ENCODE results near the gene DTHD1.
A peak's percentile ranks its signal among the peaks of the same experiment; 100 is the strongest.

The DTHD1 gene

DNA sequence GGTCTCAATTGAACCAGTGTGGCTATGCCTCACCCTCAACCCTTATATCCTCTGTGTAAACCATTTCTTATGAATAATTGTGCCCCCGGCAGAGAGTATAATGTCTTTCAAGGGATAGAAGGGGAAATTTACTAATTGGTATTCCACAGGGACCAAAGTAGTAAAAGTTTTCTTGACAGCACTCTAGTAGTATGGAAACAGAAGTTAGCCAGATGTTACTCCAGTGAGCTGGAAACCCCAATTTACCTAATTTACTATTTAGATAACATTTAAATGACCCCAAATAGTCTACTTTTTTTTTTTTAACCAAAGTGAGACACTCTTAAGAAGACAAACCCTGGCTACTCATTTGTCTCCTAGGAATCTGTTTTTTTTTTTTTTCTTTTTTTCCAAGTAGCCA lies 32.3 kb downstream of the DTHD1 start:
- no peak for DNase-seq (ENCODE audit: low read depth in 3 of 3)

DNA sequence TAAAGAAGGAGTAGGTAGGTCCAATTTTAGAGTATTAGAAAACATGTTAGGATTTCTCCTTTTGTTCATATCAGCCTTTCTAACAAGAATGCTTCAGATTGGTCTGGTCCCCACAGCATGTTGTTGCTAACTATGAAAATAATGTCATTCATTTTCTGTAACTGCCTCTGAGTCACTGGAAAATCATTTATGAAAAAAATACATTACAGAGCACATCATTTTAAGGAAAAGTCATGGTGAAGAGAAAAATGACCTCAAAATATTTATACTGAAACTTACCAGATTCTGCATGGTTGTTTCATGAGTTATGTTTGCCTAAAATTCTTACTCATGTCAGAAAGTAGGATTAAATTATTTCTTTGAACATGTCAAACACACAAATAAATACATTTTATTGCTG lies 35.2 kb downstream of the DTHD1 start:
- no peak for DNase-seq (ENCODE audit: low read depth in 3 of 3)

DNA sequence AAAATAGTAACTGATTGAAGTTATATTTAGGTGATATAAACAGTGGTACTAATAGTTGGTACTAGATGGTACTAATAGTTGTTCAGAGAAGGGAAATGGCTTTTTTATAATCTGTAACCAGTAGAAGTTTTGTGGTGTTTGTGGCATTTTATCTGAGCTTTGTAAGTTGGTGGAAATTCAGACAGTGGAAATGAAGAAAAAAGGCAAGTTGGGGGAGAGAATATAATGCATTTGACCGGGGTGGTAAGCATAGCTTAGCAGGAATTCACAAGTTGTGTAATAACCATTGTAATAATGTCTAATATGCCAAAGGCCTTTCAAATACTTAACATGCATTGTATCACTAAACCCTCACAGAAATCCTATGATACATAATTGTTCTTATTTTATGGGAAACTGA lies 36.3 kb downstream of the DTHD1 start:
- DNase-seq (ENCODE audit: low read depth in 3 of 3), result no peak

DNA sequence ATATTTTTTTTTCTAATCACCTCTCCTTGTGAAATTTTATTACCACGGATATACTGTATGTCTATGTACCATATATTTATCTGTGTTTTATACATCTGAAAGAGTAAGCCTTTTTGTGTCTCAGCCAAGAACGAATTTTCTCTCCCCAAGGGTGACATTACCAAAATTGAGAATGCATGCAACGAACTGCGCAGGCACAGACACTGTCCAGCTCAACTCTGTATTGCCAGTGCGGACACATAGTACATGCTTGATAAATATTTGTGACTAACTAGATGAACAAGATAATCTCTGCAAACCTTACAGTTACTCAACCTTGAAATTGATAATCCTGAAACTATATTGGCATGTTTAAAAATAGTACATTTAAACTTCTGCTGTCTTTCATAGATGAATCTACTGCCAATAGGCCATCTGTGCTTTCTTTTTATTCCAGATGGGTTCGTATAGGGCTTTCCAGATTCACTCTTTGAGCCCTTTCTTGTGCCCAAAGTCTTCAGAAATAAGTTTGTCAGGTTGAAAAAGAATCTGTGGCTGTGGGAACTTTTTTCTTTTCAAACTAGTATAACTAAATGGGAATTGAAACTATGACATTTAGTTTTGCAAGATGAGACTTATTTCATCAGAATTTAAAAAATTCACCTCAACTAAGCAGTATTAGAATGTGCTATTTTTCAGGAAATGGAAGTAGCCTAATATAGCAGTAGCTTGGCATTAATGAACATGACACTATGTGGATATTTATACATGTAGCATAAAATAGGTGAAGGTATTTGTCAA lies 38.9 kb downstream of the DTHD1 start:
- no peak for DNase-seq (ENCODE audit: low read depth in 3 of 3)

DNA sequence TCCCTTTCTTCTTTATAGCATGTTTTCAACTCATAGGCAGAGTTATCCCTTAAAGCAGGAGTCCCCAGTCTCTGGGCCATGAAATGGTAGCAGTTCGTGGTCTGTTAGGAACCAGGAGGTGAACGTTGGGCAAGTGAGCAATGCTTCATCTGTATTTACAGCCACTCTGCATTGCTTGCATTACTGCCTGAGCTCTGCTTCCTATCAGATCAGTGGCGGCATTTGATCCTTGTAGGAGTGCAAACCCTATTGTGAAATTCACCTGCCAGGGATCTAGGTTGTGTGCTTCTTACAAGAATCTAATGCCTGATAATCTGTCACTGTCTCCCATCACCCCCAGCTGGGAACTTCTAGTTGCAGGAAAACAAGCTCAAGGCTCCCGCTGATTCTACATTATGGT lies 39.8 kb downstream of the DTHD1 start:
- DNase-seq (ENCODE audit: low read depth in 3 of 3), result no peak

DNA sequence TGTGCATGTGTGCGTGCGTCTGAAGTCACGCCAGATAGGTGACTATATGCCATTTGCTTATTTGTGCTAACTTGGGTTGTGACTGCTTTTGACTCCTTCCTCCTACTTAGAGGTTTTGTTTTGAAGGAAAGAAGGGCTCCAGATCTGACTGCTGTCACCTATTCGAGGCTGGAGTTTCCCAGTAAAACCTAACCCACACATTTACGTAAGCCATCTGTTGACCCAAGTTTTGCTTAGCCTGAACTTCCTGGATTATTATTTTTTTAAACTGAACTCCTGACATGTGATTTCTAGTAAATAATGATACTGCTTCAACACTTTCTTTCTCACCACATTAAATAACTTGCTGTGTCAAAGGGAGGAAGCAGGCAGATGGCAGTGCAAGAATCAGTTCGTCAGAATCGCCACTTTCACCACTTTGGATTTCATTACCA lies 41.5 kb downstream of the DTHD1 start:
- peak in 1 of 3 experiments; percentile 11 for DNase-seq (ENCODE audit: low read depth in 3 of 3)

DNA sequence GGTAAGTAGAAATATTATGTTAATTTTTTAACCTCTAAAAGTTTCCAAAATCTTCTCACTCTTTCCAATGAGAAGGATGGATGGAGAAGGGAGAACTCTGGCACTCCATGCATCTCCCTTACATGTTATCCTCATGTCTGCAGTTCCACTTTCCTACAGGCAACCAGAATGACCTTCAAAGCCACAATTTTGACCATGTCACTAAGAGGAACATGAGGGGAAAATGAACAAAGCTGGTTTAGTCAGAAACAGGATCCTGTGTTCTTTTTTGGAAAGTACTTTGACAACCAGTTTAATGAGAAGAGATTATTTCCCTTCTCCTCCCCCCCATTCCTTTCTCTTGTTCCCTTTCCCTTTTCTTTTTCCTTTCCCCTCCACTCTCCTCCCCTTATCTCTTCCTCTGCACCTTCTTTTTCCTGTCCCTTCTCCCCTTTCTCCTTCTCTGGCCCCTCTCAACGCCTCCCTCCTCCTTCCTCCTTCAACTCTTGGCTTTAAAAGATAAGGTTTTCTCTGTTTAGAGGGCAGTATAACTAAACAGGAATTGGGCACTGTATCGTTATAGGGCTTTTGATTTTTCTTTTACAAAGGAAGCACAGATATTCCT lies 42.5 kb downstream of the DTHD1 start:
- no peak for DNase-seq (ENCODE audit: low read depth in 3 of 3)

DNA sequence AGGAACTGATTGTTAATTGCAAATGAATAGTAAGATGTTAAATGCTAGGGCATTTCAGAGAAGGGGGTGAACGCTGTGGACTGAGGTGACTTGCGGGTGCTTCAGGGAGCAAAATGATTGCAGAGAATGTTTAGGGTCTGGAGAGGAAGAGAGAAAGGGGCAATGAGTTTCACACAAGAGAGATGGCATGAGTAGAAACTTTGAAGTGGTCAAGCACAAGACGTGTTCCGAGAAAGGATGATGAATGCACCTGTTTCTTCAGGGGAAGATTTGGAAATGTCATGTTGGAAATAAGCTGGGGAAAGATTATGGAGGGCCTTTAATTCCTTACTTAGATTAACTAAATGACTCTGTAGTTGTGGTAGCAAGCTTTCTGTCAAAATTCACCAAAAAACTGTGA lies 43.4 kb downstream of the DTHD1 start:
- no peak for DNase-seq (ENCODE audit: low read depth in 3 of 3)

DNA sequence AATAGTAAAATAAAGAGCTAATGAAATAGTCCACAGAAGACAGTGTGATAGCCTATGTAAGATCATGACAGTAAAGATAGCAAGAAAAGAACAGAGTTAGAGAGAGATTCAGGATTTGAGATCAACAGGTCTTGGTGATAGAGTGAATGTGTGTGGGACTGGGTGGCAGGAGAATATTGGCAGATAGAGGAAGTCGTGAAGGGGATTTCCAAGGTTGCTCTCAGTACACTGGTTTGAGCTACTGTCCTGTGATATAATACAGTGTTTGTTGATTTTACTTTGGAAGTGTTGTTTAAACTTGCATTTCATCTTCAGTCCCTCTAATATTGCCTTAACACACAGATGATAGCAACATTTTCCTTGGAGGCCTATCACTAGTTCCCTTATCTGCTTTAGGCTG lies 44.1 kb downstream of the DTHD1 start:
- DNase-seq (ENCODE audit: low read depth in 3 of 3), result no peak

DNA sequence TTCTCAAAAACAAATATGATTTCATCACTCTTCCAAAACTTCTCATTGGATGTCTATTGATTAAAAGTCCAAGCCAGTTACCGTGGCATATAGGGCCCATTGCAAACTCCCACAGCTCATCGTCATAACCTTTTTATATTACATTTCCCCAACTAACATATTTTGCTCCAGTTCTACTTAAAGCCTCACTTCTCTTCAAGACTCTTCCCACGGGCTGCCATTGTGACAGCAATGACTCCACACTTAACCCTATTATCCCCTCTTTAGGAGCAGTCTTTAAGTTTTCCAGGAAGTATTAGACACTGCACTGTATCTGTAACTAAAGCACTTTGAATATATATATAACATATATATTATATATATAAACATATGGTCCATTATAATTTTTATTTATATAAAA lies 44.5 kb downstream of the DTHD1 start:
- no peak for DNase-seq (ENCODE audit: low read depth in 3 of 3)

DNA sequence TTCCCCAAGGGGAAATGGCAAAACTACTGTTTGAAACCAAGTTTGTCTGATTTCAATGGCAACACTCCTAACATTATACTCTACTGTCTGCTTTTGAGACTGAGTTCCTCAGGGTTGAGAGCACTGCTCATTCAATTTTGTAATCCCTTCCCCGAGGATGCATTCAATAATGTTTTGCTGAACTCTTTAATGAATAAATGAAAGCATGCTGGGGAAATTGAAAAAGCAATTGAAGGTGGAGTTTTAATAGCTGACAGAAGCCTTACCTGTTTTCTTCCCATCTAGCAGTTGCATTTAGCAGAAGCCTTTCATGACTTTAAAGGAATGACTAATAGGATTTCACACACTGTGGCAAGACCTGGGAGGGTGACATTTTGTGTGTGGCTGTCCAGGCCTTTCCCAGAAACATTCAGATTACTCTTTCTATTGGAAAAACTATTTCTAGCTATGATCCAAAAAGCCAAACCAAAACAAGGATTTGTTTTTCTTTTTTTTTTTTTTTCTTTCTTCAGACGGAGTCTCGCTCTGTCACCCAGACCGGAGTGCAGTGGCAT lies 45.1 kb downstream of the DTHD1 start:
- no peak for DNase-seq (ENCODE audit: low read depth in 3 of 3)

DNA sequence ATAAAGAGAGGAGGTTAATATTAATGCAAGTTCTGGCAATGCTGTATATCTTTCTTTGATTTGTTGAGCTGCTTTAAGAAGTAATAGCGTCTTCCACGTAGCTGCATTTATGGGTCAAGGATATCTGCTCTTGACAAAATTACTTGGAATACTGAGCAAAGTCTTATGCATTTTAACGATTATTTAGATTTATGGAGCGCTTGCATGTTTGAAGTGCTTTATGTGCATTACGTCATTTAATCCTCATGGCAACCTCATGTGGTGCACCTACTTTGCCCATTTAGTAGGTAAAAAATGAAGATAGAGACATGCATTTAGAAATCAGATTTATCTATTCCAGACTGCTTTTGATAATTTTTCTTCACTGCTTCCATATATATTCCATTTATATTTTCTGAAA lies 46.0 kb downstream of the DTHD1 start:
- DNase-seq (ENCODE audit: low read depth in 3 of 3), result no peak

DNA sequence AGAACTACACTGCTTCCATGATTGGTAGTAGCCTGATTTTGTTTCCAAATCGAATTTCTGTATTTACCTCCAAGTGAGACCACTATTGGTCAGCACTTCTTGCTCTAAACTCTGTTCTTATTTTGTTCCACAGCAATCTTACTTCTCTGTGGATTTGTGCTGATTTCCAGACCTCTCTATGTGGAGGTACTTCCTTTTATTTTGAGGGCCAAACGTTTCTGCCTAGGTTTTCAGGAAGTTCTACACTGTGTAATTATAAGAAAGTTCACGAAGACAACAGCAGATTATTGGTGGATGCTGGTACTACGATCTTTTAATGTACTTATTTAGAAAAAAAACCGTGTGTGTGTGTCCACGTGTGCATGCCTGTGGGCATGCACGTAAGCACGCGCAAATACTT lies 46.7 kb downstream of the DTHD1 start:
- DNase-seq (ENCODE audit: low read depth in 3 of 3), result no peak

DNA sequence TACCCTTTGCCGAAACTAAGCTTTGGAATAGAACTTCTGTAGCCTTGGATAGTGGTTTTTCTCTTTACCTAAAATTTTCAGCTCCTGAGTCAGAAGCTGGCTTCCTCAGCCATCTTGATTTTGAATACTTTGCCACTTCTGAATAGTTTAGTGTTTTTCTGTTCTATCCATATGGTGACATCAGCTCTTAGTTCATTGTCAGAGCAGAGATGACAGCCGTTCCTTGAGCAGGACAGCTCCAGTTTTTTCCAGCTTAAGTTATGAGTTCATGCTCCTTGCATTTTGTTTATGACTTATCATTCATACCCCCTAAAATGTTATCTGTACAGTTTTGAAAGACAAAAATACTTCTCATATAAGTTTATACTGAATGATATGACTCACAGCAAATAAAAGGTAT lies 47.8 kb downstream of the DTHD1 start:
- no peak for DNase-seq (ENCODE audit: low read depth in 3 of 3)

DNA sequence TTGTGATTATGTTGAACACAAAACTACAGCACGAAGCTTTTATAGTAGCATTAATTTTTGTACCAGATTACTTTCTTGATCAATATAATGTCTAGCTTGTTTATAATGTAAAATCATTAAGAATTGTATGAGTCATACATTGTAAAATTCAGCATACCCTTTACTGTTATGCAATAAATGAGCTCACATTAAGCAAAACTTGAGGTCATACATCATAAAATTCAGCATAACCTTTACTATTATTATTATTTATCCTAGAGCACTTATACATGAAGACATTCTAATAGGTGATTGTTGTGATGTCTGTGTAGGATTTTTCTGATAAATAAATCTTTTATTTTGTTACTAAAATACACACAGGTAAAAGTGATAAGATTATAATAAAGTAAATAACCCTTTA lies 49.4 kb downstream of the DTHD1 start:
- no peak for DNase-seq (ENCODE audit: low read depth in 3 of 3)

DNA sequence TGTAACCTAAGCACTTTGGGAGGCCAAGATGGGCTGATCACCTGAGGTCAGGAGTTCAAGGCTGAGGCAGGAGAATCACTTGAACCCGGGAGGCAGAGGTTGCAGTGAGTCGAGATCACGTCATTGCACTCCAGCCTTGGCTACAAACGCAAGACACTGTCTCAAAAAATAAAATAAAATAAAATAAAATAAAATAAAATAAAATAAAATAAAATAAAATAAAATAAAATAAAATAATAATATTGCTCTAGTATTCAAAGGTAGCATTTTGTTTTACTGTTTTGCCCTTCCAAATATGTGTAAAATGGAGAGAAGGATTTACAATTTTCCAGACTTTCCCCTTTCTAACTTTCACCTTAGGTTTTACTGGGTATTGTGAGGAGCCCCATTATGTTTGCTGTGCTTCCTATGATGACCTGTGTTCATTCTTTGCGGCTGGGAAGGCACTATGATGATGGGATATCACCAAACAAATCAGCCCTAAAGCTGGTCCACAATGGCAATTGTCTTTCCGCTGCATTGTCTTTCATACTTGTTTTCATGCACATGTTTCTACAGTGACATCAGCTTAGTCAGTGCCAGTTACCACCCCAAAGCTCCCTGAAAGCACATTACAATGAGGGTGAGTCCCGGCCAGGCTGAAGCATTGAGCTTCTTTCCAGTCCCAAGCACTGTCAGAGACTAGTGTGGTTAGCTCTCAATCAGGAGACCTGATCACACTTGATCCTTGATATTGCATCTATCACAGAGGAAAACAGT lies 50.8 kb downstream of the DTHD1 start:
- DNase-seq (ENCODE audit: low read depth in 3 of 3), result no peak

DNA sequence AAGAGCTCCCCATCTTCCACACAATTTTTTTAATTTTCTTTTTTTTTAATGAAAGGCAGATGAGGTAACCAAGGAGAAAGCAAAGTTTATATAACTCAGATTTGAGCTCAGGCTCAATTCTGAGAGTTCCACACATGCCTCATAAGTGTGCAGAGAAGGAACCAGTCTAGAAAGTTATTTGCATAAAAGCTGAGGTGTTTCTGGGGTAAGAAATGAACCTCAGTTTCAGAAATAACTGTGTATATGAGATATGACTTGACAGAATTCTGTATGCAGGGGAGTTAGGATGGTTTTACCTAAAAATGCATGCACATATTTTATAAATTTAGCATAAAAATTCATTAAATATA lies 51.3 kb downstream of the DTHD1 start:
- DNase-seq (ENCODE audit: low read depth in 3 of 3), result no peak

DNA sequence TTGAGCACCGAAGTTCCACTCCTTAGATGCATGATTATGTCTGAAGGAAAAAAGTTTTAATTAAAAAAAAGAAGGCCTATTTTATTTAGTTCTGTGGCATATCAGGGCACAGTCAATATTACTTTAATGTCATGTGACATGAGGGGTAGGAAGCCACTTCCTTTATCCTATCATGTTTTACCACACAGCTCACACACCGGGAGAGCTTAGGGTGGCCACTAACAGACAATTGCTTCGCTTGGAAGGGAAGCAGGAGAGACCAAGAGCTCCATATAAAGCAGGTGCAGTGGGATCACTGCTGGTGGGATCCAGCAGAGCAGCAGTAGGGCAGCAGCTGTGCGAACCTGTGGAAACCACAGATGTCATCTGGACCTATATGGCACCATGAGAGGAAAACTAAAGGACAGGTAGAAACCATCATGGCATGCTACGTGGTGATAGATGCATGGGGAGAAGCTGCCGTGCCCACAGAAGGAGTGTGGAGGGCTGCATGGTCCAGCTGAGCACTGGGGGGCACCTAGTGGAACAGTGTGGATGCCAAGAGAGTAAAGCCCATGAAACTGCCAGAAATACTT lies 52.0 kb downstream of the DTHD1 start:
- DNase-seq (ENCODE audit: low read depth in 3 of 3), result no peak

DNA sequence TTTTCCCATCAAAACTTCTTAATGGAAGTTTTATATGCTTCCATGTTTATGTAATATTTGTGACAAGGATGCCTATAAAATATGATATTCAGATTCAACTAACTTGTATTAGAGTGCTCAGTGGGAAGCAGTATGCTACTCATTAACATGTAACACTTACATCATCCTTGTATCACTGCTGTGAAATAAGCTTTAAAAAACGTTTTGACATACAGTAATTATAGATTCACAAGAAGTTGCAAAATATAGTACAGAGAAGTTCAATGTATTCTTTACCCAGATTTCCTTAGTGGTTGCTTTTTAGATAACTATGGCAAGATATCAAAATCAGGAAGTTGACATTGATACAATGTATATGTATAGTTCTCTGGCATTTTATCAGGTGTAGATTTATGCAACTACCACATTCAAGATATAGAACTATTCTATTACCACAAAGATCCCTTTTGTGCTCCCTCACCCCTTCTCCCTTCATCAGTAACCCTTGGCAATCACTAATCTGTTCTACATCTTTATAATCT lies 56.3 kb downstream of the DTHD1 start:
- no peak for DNase-seq (ENCODE audit: low read depth in 3 of 3)

DNA sequence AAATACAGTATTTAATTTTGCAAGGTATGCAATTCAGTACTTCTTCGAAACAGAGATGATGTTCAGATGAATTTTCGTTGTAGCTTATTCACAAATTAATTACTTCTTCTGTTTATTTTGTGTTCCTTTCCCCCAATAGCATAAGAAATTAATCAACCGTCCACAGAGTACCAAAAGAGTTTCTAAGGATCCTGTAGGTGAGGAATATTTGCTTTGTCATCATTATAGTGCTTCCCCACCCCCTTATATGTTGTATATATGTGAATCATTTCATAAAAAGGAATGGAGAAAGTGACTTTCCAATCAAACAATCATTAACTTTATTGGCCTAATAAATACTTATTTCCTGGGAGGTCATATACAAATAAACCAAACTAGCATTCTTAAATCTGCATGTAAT lies 57.6 kb downstream of the DTHD1 start:
- DNase-seq (ENCODE audit: low read depth in 3 of 3), result no peak

DNA sequence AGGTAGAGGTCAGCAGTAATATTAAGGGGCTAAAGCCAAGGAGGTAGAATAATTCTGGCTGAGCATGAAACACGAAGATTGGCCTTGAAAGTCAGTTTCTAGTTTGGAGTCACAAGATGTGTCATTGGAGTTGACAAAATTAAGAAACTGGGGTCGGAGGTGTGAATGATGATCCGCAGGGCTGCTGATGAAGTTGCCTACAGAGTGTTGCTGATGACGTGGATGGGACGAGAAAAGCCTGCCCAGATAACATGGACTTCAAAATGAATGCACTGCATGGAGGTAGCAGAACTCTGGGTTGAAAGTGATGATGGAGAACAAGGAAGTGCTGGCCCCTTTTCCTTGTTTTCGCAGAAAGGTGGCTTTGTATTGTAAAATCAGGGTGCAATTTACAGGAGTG lies 60.5 kb downstream of the DTHD1 start:
- DNase-seq (ENCODE audit: low read depth in 3 of 3), result no peak

DNA sequence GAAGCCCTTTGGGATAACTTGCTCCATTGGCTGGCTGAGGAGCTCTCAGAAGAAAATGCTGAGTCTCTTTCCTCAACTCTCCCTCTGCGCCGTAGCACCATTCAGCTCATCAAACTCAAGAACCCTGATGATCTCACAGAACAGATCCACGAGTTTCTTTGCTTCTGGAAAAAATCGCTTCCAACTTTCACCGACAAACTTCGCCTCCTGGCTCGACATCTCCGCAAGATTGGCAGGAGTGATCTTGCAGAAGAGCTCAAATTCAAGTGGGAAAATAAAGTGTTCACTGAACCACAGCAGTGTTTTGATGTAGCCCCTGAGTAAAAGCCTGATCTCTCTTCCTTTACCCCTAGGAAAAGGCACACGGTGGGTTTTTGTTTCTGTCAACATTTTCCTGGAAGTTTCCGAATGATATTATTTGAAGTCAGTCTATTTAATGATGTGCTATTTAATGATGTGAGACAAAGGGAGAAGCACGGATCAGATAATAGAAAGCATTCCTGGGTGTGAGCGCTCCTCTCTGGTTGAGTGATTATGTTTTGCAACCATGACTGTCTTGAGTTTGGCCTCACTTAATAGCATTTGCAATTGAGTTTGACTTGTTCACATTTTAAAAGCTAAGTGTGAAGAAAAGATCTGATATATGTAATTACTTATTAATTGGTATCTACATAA lies 62.2 kb downstream of the DTHD1 start:
- DNase-seq (ENCODE audit: low read depth in 3 of 3), result no peak
